Uterus (tissue), 4 donors: ENCODE data around the gene CCL1. TPM values are rescaled to one million over a fixed set of nuclear protein-coding genes. Genes with fewer than 3 reads are reported as not detected.

Experiments used
- DNase-seq, 2 donors: peaks; one replicate each; pipeline ENCODE4 v3.0.0-alpha.2; 2019 to 2020
- H3K27ac ChIP-seq, 2 donors: fragments of 200-600 bp; sonication (generic); 1 replicate in 1 of 2; 2 replicates in 1 of 2; pipeline ENCODE4 v1.5.1; 2016 to 2018
- H3K27me3 ChIP-seq, 2 donors: fragments of 200-600 bp; sonication (generic); one replicate each; pipeline ENCODE4 v1.5.1; 2018 to 2019; ENCODE audit warnings: control low read depth in 1 of 2
- H3K36me3 ChIP-seq, 2 donors: fragments of 200-600 bp; sonication (generic); one replicate each; pipeline ENCODE4 v1.5.1; 2019; ENCODE audit warnings: control low read depth in 1 of 2
- H3K4me1 ChIP-seq, 2 donors: fragments of 200-600 bp; sonication (generic); one replicate each; pipeline ENCODE4 v1.5.1; 2018 to 2019; ENCODE audit warnings: control low read depth in 1 of 2
- H3K4me3 ChIP-seq, 2 donors: fragments of 200-600 bp; sonication (generic); 1 replicate in 1 of 2; 2 replicates in 1 of 2; pipeline ENCODE4 v1.5.1; 2018 to 2019; ENCODE audit warnings: mild to moderate bottlenecking in 1 of 2
- H3K9me3 ChIP-seq, 2 donors: fragments of 200-600 bp; sonication (generic); one replicate each; pipeline ENCODE4 v1.5.1; 2019; ENCODE audit warnings: control low read depth in 1 of 2
- CTCF ChIP-seq, 4 experiments: fragments of 200-600 bp in 2 of 4; fragments of 450-650 bp in 2 of 4; sonication (generic) in 2 of 4; IDR thresholded peaks; one replicate each; pipeline ENCODE4 v1.5.1; 2016 to 2019; ENCODE audit warnings: antibody characterized with exemption in 4 of 4, mild to moderate bottlenecking in 2 of 4, moderate library complexity in 1 of 4
- POLR2A ChIP-seq, 2 donors: fragments of 450-650 bp; IDR thresholded peaks; one replicate each; pipeline ENCODE4 v1.6.1; 2016; ENCODE audit warnings: antibody characterized with exemption in 2 of 2, mild to moderate bottlenecking in 1 of 2, moderate library complexity in 1 of 2
- intact Hi-C: fragments of 100-400 bp; cut with DNase I; formaldehyde crosslinking; loops from one replicate; pipeline ENCODE4 v1.15.1; 2023; ENCODE audit warnings: low total_unique reads
- total RNA-seq, 4 donors: library from RNA; depleted of rRNA in 3 of 4; stranded (reverse); fragments of >200 nt in 3 of 4; gene quantifications; one replicate each; pipeline versions ENCODE4 v1.1.0 to v1.2.4, GENCODE V29; 2014 to 2023
- donor health status: DM: yes; HTN: yes; CAD: no.

The CCL1 gene
- total RNA-seq, 4 donors from 2014 or later, result not detected

GRCh38 chr17:34369571-34369970 lies 6.5 kb upstream of the CCL1 start:
- Histone ChIP-seq H3K27me3 (no peaks in the 10 kb centered on the region), H3K4me3 (no peak overlapping the region), H3K36me3 (no peaks in the 10 kb centered on the region), H3K27ac (no peak overlapping the region), H3K9me3 (no peaks in the 10 kb centered on the region), H3K4me1 (no peaks in the 10 kb centered on the region)
- DNase-seq, result no peak
- intact Hi-C loops, result no loop called here
- TF ChIP-seq POLR2A (IDR thresholded peaks at IDR 0.05), result no peak
- TF ChIP-seq CTCF (IDR thresholded peaks at IDR 0.05), result no peak

- no peaks in the 10 kb centered on the region for H3K36me3 ChIP-seq
- no peaks in the 10 kb centered on the region for H3K4me1 ChIP-seq
- DNase-seq, result no peak
- no peaks in the 10 kb centered on the region for H3K9me3 ChIP-seq
- H3K27ac ChIP-seq, result no peak overlapping the region
- no peak overlapping the region for H3K4me3 ChIP-seq
- intact Hi-C loops, result no loop called here
- no peaks in the 10 kb centered on the region for H3K27me3 ChIP-seq
- no peak for TF ChIP-seq CTCF (IDR thresholded peaks at IDR 0.05)
- TF ChIP-seq POLR2A (IDR thresholded peaks at IDR 0.05), result no peak
These were observed 6.0 kb upstream of the CCL1 start for GRCh38 chr17:34368946-34369500.

DNA sequence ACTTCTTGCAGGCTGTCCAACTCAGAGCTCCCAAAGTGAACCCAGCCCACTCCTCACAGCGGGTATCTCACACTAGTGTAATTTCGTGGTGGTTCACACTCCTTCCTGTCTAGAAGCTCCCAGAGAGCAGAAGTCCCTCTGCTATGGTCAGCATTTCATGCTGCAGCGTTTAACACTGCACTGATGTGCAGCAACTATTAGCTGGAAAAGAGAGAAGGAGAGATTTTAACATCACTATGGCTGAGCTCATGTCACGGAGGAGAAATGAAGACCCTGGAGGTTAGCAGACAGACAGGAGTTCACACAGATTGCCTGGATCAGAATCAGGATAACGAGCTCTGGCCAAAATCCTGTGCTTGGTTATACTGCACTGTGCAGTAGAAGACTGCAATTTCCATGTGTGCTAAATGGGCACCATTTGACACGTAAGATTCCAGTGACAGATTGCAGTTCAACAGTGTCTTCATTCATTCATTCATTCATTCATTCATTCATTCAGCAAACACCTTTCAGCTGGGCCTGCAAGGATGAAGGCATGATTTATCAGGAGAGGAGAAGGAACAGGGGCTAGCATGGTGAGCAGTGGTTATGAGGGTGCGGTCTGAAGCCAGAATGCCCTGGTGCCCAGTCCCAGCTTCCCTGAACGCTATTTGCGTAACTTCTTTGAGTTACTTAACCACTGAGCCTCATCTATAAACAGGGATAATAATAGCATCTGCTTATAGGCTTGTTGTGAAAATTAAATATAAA lies 5.3 kb upstream of the CCL1 start:
- no peaks in the 10 kb centered on the region for H3K4me1 ChIP-seq
- intact Hi-C loops, result no loop called here
- no peak overlapping the region for H3K4me3 ChIP-seq
- H3K27me3 ChIP-seq, result no peaks in the 10 kb centered on the region
- no peak overlapping the region for H3K27ac ChIP-seq
- TF ChIP-seq CTCF (IDR thresholded peaks at IDR 0.05) (no peak), POLR2A (IDR thresholded peaks at IDR 0.05) (no peak)
- no peak for DNase-seq
- no peaks in the 10 kb centered on the region for H3K36me3 ChIP-seq
- H3K9me3 ChIP-seq, result no peaks in the 10 kb centered on the region

DNA sequence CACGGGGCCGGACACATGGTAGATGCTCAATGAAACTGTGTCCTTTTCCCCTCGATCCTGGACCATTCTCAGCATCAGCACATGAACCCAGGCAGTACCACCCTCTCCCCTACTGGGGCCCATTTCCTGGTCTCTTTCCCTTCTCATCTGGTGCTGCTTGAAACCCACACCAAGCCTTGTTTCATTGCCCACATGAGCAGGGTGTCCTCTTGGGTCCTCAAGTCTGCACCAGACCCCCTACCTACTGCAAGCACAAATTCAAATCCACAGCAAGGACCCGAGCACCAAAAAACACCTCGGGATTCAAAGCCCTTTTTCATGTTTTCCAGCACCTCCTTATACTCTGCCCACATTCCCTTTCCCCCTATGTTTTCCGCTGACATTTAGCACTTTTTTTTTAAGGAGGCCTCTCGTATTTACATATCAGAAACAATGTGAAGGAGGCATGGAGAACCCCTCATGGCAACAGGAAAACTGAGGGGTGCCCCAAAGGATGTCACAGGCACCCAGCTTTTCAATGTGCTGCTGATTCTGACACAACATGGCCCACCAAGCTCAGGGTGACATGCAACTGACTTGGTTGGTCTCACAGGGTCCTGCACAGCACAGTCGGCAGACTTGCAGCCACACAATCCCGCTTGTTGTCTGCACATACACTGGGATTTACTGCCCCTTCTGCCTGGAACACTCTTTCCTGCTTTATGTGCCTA lies 4.6 kb upstream of the CCL1 start:
- DNase-seq, result no peak
- Histone ChIP-seq H3K27me3 (no peaks in the 10 kb centered on the region), H3K36me3 (no peaks in the 10 kb centered on the region), H3K4me1 (no peaks in the 10 kb centered on the region), H3K9me3 (no peaks in the 10 kb centered on the region), H3K4me3 (no peak overlapping the region), H3K27ac (no peak overlapping the region)
- TF ChIP-seq CTCF (IDR thresholded peaks at IDR 0.05), result no peak
- TF ChIP-seq POLR2A (IDR thresholded peaks at IDR 0.05), result no peak
- intact Hi-C loops, result no loop called here

DNA sequence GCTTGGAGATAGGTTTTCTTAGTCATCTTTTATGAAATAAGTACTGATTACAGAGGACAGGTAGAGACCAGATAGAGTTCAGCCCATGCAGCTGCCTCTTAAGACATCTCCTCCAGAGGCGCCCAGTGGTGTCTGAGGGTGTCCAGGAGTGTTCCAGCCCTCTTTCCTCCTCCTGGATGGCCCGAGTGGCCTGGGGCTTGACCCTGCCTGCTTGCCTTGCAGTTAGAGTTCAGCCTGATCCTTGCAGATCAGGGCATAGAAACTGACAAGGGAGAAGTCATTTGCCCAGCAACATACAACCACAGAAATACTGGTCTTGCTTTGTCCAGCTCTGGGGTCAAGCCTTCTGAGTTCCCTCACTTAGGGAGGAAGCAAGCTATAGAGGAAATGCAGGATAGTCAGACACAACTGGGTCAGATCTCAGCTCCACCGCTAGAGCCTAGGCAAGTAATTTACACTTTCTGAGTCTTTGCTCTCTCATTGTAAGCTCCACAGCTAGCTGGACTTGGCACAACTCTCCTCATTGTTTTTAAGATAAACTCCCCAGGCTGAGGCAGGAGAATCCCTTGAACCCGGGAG lies 3.6 kb upstream of the CCL1 start:
- Histone ChIP-seq H3K9me3 (no peaks in the 10 kb centered on the region), H3K27ac (no peak overlapping the region), H3K4me1 (no peaks in the 10 kb centered on the region), H3K27me3 (no peaks in the 10 kb centered on the region), H3K36me3 (no peaks in the 10 kb centered on the region), H3K4me3 (no peak overlapping the region)
- no peak for TF ChIP-seq POLR2A (IDR thresholded peaks at IDR 0.05)
- no peak for TF ChIP-seq CTCF (IDR thresholded peaks at IDR 0.05)
- intact Hi-C loops, result no loop called here
- no peak for DNase-seq
